Gastrocnemius medialis (tissue), 4 donors: Measurements from ENCODE around the gene ITGA8.

Source experiments
- CTCF ChIP-seq, 5 experiments: fragments of 450-650 bp in 3 of 5; fragments of 200-600 bp in 2 of 5; sonication (generic) in 2 of 5; IDR thresholded peaks in 4 of 5; conservative IDR thresholded peaks in 1 of 5; 1 replicate in 4 of 5; 2 replicates in 1 of 5; pipeline ENCODE4 v1.5.1; 2016 to 2019; ENCODE audit warnings: antibody characterized with exemption in 5 of 5, mild to moderate bottlenecking in 3 of 5, moderate library complexity in 3 of 5
- POLR2A ChIP-seq, 2 donors: fragments of 450-650 bp; IDR thresholded peaks; one replicate each; pipeline ENCODE4 v1.6.1; 2017; ENCODE audit warnings: antibody characterized with exemption in 2 of 2, mild to moderate bottlenecking in 2 of 2, moderate library complexity in 2 of 2

- TF ChIP-seq CTCF (IDR thresholded peaks at IDR 0.05 in 4 of 5, conservative IDR thresholded peaks at IDR 0.05 in 1 of 5) (no peak), POLR2A (IDR thresholded peaks at IDR 0.05) (no peak)
Measured at GRCh38 chr10:15540727-15541126, 179.0 kb downstream of the ITGA8 start.
